ENCODE data around the gene GPR15LG. TPM values are rescaled to one million over a fixed set of nuclear protein-coding genes. Genes with fewer than 3 reads are reported as not detected.

GPR15LG gene
- total and polyA plus RNA-seq, 2 experiments from 2014 or later: 0.45 to 2.6 TPM

- no peak overlapping the region for H2AFZ ChIP-seq
- no peaks in the 10 kb centered on the region for H3K9me2 ChIP-seq (replicated peaks; ENCODE audit: insufficient read depth)
- no peaks in the 10 kb centered on the region for H3K79me2 ChIP-seq
- H4K20me1 ChIP-seq (ENCODE audit: insufficient read depth, poor library complexity, severe bottlenecking): no peaks in the 10 kb centered on the region
- DNase-seq (ENCODE audit: low spot score): no peak
- TF ChIP-seq EZH2phosphoT487 (IDR thresholded peaks at IDR 0.05; ENCODE audit: low read depth, severe bottlenecking, unreplicated experiment) (no peak), EZH2 (IDR thresholded peaks at IDR 0.05; ENCODE audit: borderline replicate concordance) (no peak)
- TF ChIP-seq, protein P1, sequence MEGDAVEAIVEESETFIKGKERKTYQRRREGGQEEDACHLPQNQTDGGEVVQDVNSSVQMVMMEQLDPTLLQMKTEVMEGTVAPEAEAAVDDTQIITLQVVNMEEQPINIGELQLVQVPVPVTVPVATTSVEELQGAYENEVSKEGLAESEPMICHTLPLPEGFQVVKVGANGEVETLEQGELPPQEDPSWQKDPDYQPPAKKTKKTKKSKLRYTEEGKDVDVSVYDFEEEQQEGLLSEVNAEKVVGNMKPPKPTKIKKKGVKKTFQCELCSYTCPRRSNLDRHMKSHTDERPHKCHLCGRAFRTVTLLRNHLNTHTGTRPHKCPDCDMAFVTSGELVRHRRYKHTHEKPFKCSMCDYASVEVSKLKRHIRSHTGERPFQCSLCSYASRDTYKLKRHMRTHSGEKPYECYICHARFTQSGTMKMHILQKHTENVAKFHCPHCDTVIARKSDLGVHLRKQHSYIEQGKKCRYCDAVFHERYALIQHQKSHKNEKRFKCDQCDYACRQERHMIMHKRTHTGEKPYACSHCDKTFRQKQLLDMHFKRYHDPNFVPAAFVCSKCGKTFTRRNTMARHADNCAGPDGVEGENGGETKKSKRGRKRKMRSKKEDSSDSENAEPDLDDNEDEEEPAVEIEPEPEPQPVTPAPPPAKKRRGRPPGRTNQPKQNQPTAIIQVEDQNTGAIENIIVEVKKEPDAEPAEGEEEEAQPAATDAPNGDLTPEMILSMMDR (IDR thresholded peaks at IDR 0.05; ENCODE audit: poor library complexity): no peak
- no peaks in the 10 kb centered on the region for H3K36me3 ChIP-seq (replicated peaks; ENCODE audit: insufficient read depth, low read depth)
- no peaks in the 10 kb centered on the region for H3K9me3 ChIP-seq (ENCODE audit: low read depth)
- no peaks in the 10 kb centered on the region for H3K4me1 ChIP-seq (ENCODE audit: insufficient read depth)
- peaks cover 8% of the 10 kb centered on the region for H3K27me3 ChIP-seq
- H3K4me3 ChIP-seq: no peak overlapping the region
- H3K27ac ChIP-seq: no peak overlapping the region
- 88% methylated on average over 10 of the region's 10 CpGs for WGBS (ENCODE audit: low lambda C conversion rate, missing lambda C conversion rate)
- H3K4me2 ChIP-seq: no peak overlapping the region
Observed at GRCh38 chr10:84232376-84232775, 58.8 kb downstream of the GPR15LG start.

GRCh38 chr10:84233940-84234339 lies 60.3 kb downstream of the GPR15LG start:
- H3K27ac ChIP-seq: no peak overlapping the region
- no peak overlapping the region for H3K4me2 ChIP-seq
- H3K36me3 ChIP-seq (replicated peaks; ENCODE audit: insufficient read depth, low read depth): no peaks in the 10 kb centered on the region
- no peaks in the 10 kb centered on the region for H3K4me1 ChIP-seq (ENCODE audit: insufficient read depth)
- H3K27me3 ChIP-seq: peaks cover 12% of the 10 kb centered on the region
- no peak overlapping the region for H2AFZ ChIP-seq
- H3K9me2 ChIP-seq (replicated peaks; ENCODE audit: insufficient read depth): no peaks in the 10 kb centered on the region
- H3K79me2 ChIP-seq: no peaks in the 10 kb centered on the region
- TF ChIP-seq EZH2 (IDR thresholded peaks at IDR 0.05; ENCODE audit: borderline replicate concordance): no peak
- TF ChIP-seq, protein P1 (IDR thresholded peaks at IDR 0.05; ENCODE audit: poor library complexity): no peak
- TF ChIP-seq EZH2phosphoT487 (IDR thresholded peaks at IDR 0.05; ENCODE audit: low read depth, severe bottlenecking, unreplicated experiment): no peak
- no peaks in the 10 kb centered on the region for H3K9me3 ChIP-seq (ENCODE audit: low read depth)
- WGBS (ENCODE audit: low lambda C conversion rate, missing lambda C conversion rate): 88% methylated on average over 4 of the region's 4 CpGs
- no peaks in the 10 kb centered on the region for H4K20me1 ChIP-seq (ENCODE audit: insufficient read depth, poor library complexity, severe bottlenecking)
- H3K4me3 ChIP-seq: no peak overlapping the region
- no peak for DNase-seq (ENCODE audit: low spot score)

DNA sequence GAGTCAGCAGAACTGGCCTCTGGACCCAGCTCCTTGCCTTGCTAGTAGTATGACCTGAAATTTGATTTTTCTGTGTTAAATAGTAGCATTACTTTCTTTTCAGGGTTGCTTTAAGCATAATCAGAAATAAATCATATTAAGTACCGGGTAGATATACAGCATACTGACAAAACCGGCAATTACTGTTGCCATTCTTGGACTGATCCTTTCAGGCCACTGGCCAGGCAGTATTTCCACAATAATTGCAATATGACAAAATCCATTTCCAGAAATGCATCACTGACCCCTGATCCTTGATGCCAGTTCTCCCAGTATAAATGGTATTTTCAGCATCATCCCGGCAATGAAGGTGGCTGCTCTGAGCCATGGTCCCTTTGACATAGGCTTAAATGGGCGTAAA lies 60.9 kb downstream of the GPR15LG start:
- Histone ChIP-seq H3K79me2 (no peaks in the 10 kb centered on the region), H3K4me3 (no peak overlapping the region), H3K27ac (no peak overlapping the region), H3K9me2 (replicated peaks; ENCODE audit: insufficient read depth) (no peaks in the 10 kb centered on the region), H2AFZ (no peak overlapping the region), H3K4me1 (ENCODE audit: insufficient read depth) (no peaks in the 10 kb centered on the region), H4K20me1 (ENCODE audit: insufficient read depth, poor library complexity, severe bottlenecking) (no peaks in the 10 kb centered on the region), H3K9me3 (ENCODE audit: low read depth) (no peaks in the 10 kb centered on the region), H3K27me3 (peaks cover 15% of the 10 kb centered on the region), H3K36me3 (replicated peaks; ENCODE audit: insufficient read depth, low read depth) (no peaks in the 10 kb centered on the region), H3K4me2 (no peak overlapping the region)
- no peak for TF ChIP-seq EZH2phosphoT487 (IDR thresholded peaks at IDR 0.05; ENCODE audit: low read depth, severe bottlenecking, unreplicated experiment)
- TF ChIP-seq, protein P1 (IDR thresholded peaks at IDR 0.05; ENCODE audit: poor library complexity): no peak
- TF ChIP-seq EZH2 (IDR thresholded peaks at IDR 0.05; ENCODE audit: borderline replicate concordance): no peak
- DNase-seq (ENCODE audit: low spot score): no peak
- WGBS (ENCODE audit: low lambda C conversion rate, missing lambda C conversion rate): 75% methylated on average over 4 of the region's 4 CpGs

Other genes with a start within 250 kb of the GPR15LG start
- 273 and 274 TPM in 2 replicates for gene GHITM, start 34.3 kb upstream of the GPR15LG start, total RNA-seq
- gene GHITM, start 34.3 kb upstream of the GPR15LG start, polyA plus RNA-seq: 190 and 215 TPM in 2 replicates
- 0.03 and 0.24 TPM in 2 replicates for gene CDHR1, start 20.7 kb downstream of the GPR15LG start, total RNA-seq
- gene CDHR1, start 20.7 kb downstream of the GPR15LG start, polyA plus RNA-seq: 0.17 TPM in 1 of 2 replicates, not detected in the other
- gene LRIT2, start 51.7 kb downstream of the GPR15LG start, total RNA-seq: not detected in 2 replicates
- gene LRIT2, start 51.7 kb downstream of the GPR15LG start, polyA plus RNA-seq: not detected in 2 replicates
- not detected in 2 replicates for gene LRIT1, start 67.7 kb downstream of the GPR15LG start, total RNA-seq
- gene LRIT1, start 67.7 kb downstream of the GPR15LG start, polyA plus RNA-seq: not detected in 2 replicates
- gene RGR, start 71.3 kb downstream of the GPR15LG start, total RNA-seq: not detected in 2 replicates
- gene RGR, start 71.3 kb downstream of the GPR15LG start, polyA plus RNA-seq: not detected in 2 replicates
- gene CCSER2, start 154.8 kb downstream of the GPR15LG start, total RNA-seq: 36.5 and 41.1 TPM in 2 replicates
- gene CCSER2, start 154.8 kb downstream of the GPR15LG start, polyA plus RNA-seq: 28.7 and 39.7 TPM in 2 replicates